Astrocyte (in vitro differentiated cells and primary cell): ENCODE measurements around the gene DNAJB6. TPM values are rescaled to one million over a fixed set of nuclear protein-coding genes. Genes with fewer than 3 reads are reported as not detected.
A peak's percentile ranks its signal among the peaks of the same experiment; 100 is the strongest.

Experiments
- DNase-seq: peaks from one replicate; pipeline ENCODE4 v3.0.0-alpha.2; 2010; ENCODE audit warnings: low read depth
- FAIRE-seq: peaks from 2 replicates; lab custom pipeline; 2011; peaks lifted over from hg19 to GRCh38; lab: Jason Lieb, UNC
- H2AFZ ChIP-seq: 2 replicates; pipeline ENCODE4 v1.6.0; 2012; ENCODE audit warnings: low read depth, low read length, inconsistent platforms
- H3K27ac ChIP-seq: 2 replicates; pipeline ENCODE4 v1.5.1; 2011; ENCODE audit warnings: low read depth, low read length, inconsistent platforms
- H3K27me3 ChIP-seq: 2 replicates; pipeline ENCODE4 v1.6.0; 2011; ENCODE audit warnings: low read length, inconsistent platforms; ENCODE audit not compliant: insufficient read depth
- H3K36me3 ChIP-seq: 2 replicates; pipeline ENCODE4 v1.5.1; 2011; ENCODE audit warnings: low read length, inconsistent platforms; ENCODE audit not compliant: insufficient read depth
- H3K4me1 ChIP-seq: 2 replicates; pipeline ENCODE4 v1.5.1; 2011; ENCODE audit warnings: low read length, inconsistent platforms; ENCODE audit not compliant: insufficient read depth
- H3K4me2 ChIP-seq: 2 replicates; pipeline ENCODE4 v1.6.0; 2012; ENCODE audit warnings: low read length, inconsistent platforms
- H3K4me3 ChIP-seq: 2 replicates; pipeline ENCODE4 v1.5.1; 2011; ENCODE audit warnings: low read depth, mild to moderate bottlenecking, low read length, inconsistent platforms; ENCODE audit not compliant: insufficient read depth
- H3K79me2 ChIP-seq: 2 replicates; pipeline ENCODE4 v1.6.0; 2012; ENCODE audit warnings: mild to moderate bottlenecking, low read length, inconsistent platforms; ENCODE audit not compliant: insufficient read depth
- H3K9ac ChIP-seq: 2 replicates; pipeline ENCODE4 v1.6.0; 2012; ENCODE audit warnings: mild to moderate bottlenecking, low read length, inconsistent platforms
- H3K9me3 ChIP-seq: 2 replicates; pipeline ENCODE4 v1.5.1; 2012; ENCODE audit warnings: low read depth, mild to moderate bottlenecking, low read length, inconsistent platforms; ENCODE audit not compliant: insufficient read depth
- H4K20me1 ChIP-seq: 2 replicates; pipeline ENCODE4 v1.6.0; 2012; ENCODE audit warnings: low read length, inconsistent platforms; ENCODE audit not compliant: insufficient read depth
- H3K27ac Mint-ChIP-seq: one replicate; pipeline ENCODE4 v1.8.0; 2021; ENCODE audit warnings: mild to moderate bottlenecking, mixed read lengths; ENCODE audit not compliant: unreplicated experiment
- H3K27me3 Mint-ChIP-seq: one replicate; pipeline ENCODE4 v1.8.0; 2021; ENCODE audit warnings: low read depth, mixed read lengths; ENCODE audit not compliant: unreplicated experiment
- H3K36me3 Mint-ChIP-seq: one replicate; pipeline ENCODE4 v1.8.0; 2021; ENCODE audit warnings: low read depth, mixed read lengths; ENCODE audit not compliant: unreplicated experiment
- H3K4me1 Mint-ChIP-seq: one replicate; pipeline ENCODE4 v1.8.0; 2021; ENCODE audit warnings: low read depth, mixed read lengths; ENCODE audit not compliant: unreplicated experiment
- H3K4me3 Mint-ChIP-seq: one replicate; pipeline ENCODE4 v1.8.0; 2021; ENCODE audit warnings: mild to moderate bottlenecking, moderate library complexity, mixed read lengths; ENCODE audit not compliant: unreplicated experiment
- H3K9me3 Mint-ChIP-seq: one replicate; pipeline ENCODE4 v1.8.0; 2021; ENCODE audit warnings: mild to moderate bottlenecking, mixed read lengths; ENCODE audit not compliant: unreplicated experiment
- CTCF ChIP-seq: IDR thresholded peaks from 2 replicates; pipeline ENCODE4 v1.5.1; 2011; ENCODE audit warnings: low read depth, mild to moderate bottlenecking, inconsistent platforms, low read length, moderate library complexity; ENCODE audit not compliant: insufficient read depth
- EZH2 ChIP-seq: IDR thresholded peaks from 2 replicates; pipeline ENCODE4 v1.6.1; 2012; ENCODE audit warnings: mild to moderate bottlenecking, low read length, inconsistent platforms; ENCODE audit not compliant: insufficient read depth
- total RNA-seq: library from RNA; stranded (reverse); gene quantifications from 2 replicates; pipeline ENCODE4 v1.2.1, GENCODE V29; 2021

Gene DNAJB6
- total RNA-seq, 1 donor from 2014 or later = 179 TPM

GRCh38 chr7:157384301-157384700 lies 47.5 kb downstream of the DNAJB6 start:
- DNase-seq (peak; percentile 23), FAIRE-seq (no peak)
- Histone ChIP-seq H3K4me2 (no peak overlapping the region), H3K4me3 (no peak overlapping the region), H3K27ac (no peak overlapping the region), H3K79me2 (peaks cover 82% of the 10 kb centered on the region), H4K20me1 (peaks cover 79% of the 10 kb centered on the region), H3K9me3 (no peaks in the 10 kb centered on the region), H3K9ac (no peak overlapping the region), H2AFZ (no peak overlapping the region), H3K4me1 (peaks cover 11% of the 10 kb centered on the region), H3K27me3 (no peaks in the 10 kb centered on the region), H3K36me3 (peaks cover 64% of the 10 kb centered on the region)
- H3K9me3 Mint-ChIP-seq = no peaks in the 10 kb centered on the region
- H3K4me3 Mint-ChIP-seq = no peak overlapping the region
- no peak overlapping the region for H3K27ac Mint-ChIP-seq
- TF ChIP-seq EZH2 (no peak), CTCF (no peak)
- H3K27me3 Mint-ChIP-seq = no peaks in the 10 kb centered on the region
- peaks cover 24% of the 10 kb centered on the region for H3K4me1 Mint-ChIP-seq
- H3K36me3 Mint-ChIP-seq = peaks cover 22% of the 10 kb centered on the region

GRCh38 chr7:157386979-157387800 lies 50.4 kb downstream of the DNAJB6 start:
- Mint-ChIP-seq H3K36me3 (peaks cover 13% of the 10 kb centered on the region), H3K4me3 (no peak overlapping the region)
- no peak overlapping the region for H3K4me3 ChIP-seq

More at GRCh38 chr7:157386979-157387800, 50.4 kb downstream of the DNAJB6 start:
- Histone ChIP-seq H4K20me1 (peaks cover 80% of the 10 kb centered on the region), H3K4me1 (peaks cover 30% of the 10 kb centered on the region), H3K36me3 (peaks cover 64% of the 10 kb centered on the region), H2AFZ (no peak overlapping the region), H3K4me2 (no peak overlapping the region), H3K27ac (peak overlapping the region; percentile 36), H3K79me2 (peaks cover 82% of the 10 kb centered on the region), H3K9me3 (no peaks in the 10 kb centered on the region), H3K9ac (no peak overlapping the region), H3K27me3 (no peaks in the 10 kb centered on the region)
- no peak for FAIRE-seq
- H3K27me3 Mint-ChIP-seq = no peaks in the 10 kb centered on the region
- peak; percentile 62 for DNase-seq
- H3K9me3 Mint-ChIP-seq = no peaks in the 10 kb centered on the region
- peak; percentile 90 for TF ChIP-seq CTCF
- no peak for TF ChIP-seq EZH2
- peak overlapping the region; percentile 29 for H3K27ac Mint-ChIP-seq
- peaks cover 38% of the 10 kb centered on the region for H3K4me1 Mint-ChIP-seq
